Measurements from ENCODE around the gene EEF1AKMT3.
"Not testable (repeated sequence)": the region's sequence is repeated elsewhere in the genome, so short reads cannot be mapped to it uniquely, and the experiment has no call there.

EEF1AKMT3 gene

GRCh38 chr12:57817261-57817989 lies 45.0 kb downstream of the EEF1AKMT3 start:
- DNase-seq (ENCODE audit: low spot score) = no peak

DNA sequence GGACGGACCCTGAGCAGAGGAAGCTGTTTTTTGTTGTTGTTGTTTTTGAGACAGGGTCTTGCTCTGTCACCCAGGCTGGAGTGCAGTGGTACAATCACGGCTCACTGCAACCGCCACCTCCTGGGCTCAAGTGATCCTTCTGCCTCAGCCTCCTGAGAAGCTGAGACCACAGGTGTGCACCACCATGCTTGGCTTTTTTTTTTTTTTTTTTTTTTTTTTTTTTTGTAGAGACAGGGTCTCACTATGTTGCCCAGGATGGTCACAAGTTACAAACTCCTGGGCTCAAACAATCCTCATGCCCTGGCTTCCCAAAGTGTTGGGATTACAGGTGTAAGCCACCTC lies 45.5 kb downstream of the EEF1AKMT3 start:
- not testable (repeated sequence) for DNase-seq (ENCODE audit: low spot score)

- DNase-seq (ENCODE audit: low spot score) = not testable (repeated sequence)
These were observed 47.7 kb downstream of the EEF1AKMT3 start for GRCh38 chr12:57820119-57820518.

- not testable (repeated sequence) for DNase-seq (ENCODE audit: low spot score)
These were observed 48.6 kb downstream of the EEF1AKMT3 start for GRCh38 chr12:57821015-57821414.

DNA sequence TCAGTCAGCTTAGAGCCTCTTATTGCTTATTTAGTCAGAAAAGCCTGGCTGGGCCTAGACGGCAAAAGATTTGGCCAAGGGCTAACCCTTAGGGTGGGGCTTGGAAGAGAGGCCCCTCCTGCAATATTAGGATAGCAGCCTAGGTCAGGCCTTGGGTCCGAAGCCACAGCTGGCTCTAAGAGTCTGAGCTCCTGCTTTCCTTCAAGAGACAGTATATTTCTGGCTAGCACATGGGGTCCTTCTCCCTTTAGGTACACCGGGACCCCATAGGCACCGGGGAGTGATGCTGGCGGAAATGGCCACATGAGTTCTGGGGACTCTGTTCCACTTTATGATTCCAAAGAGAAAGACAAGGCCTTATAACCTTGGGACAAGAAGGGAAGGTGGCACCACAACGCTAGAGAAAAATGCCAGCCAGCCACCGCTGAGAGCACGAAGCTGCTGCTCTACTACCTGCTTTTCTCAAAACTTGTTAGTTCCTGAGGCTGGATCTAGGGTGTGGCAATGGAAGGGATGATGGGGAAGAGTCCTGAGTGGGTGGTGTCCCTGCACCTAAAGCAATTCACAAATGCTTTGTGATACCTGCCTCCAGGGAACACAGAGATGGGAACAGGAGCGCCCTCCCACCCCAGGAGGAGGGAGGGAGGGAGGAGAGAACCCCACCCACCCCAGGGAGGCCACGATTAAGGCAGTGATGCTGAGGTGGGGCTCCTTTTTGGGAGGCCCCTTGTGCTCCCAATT lies 49.2 kb downstream of the EEF1AKMT3 start:
- DNase-seq (ENCODE audit: low spot score) = no peak

DNA sequence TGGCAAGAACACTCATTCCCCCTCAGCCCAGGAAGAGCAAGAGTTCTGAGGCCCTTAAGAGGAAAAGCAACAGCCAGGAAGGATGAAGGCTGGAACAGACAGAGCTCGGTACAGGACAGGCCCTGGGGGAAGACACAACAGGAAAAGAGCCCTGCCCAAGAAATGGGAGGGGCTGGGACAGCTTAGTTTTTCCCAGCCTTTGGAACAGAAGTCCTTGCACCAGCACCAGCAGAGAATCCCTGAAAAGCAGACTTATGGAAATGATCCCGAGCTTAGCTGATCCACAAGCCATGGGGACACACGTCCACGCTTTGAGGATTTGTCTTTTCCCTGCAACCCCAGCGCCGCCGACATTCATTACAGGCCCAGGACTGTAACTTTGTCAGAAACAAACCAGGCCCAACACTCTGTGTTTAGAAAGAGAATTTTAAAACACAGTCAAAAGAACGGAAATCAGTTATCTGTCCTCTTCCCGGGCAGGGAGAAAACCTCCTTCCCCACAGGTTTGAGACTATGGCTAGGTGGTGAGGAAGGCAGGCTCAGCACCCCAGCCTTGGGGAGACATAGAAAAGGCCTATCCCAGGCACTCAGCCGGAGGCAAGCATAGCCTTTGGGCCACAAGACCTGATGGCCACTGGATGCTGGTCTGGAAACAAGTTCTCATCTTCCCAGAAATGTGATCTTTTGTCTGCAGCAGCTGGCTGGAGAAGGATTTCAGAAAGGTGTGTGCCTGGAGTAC lies 50.1 kb downstream of the EEF1AKMT3 start:
- DNase-seq (ENCODE audit: low spot score) = no peak

- no peak for DNase-seq (ENCODE audit: low spot score)
These were observed 50.9 kb downstream of the EEF1AKMT3 start for GRCh38 chr12:57823131-57823907.

DNA sequence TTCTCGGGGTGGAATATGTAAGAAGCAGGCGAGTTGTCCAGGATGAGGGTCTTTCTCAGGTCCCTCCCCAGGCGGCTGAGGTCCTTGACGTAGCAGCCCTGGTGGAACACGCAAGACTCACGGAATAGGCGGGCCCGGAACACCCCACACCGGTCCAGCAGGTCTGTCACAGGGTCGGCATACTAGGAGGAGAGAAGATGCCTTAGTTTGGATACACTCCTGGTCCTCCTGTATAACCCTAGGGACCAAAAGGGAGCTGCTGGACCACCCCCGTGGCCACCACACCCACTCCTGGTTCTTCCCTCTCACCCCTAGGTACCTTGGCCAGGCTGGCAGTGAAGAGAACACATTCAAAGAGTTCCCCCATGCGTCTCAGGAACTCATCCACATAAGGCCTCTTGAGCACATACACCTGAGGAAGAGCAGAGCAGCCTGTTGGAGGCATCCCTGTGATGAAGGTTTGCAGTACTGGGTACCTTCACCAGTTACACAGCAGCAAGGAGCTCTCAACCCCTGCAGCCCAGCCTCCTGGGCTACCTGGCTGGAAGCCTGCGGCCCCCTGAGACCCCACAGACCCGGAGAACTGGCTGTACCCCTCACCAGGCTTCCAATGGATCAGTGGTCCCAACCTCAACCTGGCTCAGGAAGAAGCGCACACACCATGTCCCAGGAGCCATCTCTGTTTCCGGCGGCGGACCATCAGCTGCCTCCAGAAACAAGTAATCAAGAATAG lies 51.7 kb downstream of the EEF1AKMT3 start:
- no peak for DNase-seq (ENCODE audit: low spot score)

- no peak for DNase-seq (ENCODE audit: low spot score)
These were observed 53.0 kb downstream of the EEF1AKMT3 start for GRCh38 chr12:57825451-57825850.

DNA sequence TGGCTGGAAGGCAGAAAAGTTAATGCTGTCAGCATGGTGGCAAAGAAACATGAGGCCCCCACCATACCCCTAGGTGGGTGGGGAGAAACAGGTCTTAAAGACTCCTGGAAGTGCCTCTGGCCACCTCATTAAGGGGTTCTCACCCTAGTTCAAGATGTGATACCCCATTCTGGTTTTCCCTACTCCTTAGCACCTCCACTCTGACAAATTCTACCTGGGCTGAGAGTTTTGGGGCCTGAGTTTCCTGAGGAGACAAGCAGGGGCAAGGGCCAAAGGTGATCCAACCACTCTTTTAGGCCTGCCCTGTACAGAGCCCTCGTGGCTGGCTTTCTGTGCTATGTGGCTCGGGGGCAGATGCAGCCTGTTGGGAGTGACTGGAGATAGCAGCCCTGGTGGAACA lies 54.0 kb downstream of the EEF1AKMT3 start:
- no peak for DNase-seq (ENCODE audit: low spot score)

DNA sequence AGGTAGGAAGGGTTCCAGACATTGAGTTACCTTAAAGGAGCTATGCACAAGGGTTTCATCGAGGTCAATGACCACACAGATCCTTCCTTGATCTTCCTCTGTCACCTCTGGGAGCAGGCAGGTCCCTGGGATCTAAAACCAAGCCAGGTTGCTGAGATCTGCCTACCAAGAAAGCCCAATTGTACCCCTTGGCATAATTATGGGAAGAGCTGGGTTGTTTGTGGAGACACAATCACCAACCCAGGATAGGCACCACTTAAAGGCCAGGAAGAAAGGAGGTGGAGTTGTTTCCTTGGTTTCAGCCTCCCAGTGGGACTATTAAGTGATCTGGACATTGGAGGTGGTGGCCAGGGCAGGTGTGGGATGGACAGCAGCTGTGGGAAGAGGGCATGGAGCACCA lies 54.6 kb downstream of the EEF1AKMT3 start:
- DNase-seq (ENCODE audit: low spot score) = no peak

GRCh38 chr12:57829025-57829777 lies 56.8 kb downstream of the EEF1AKMT3 start:
- DNase-seq (ENCODE audit: low spot score) = no peak

- no peak for DNase-seq (ENCODE audit: low spot score)
These were observed 58.0 kb downstream of the EEF1AKMT3 start for GRCh38 chr12:57830393-57830792.
